Naive thymus-derived CD8-positive, alpha-beta T cell (primary cell): ENCODE measurements around the gene XRCC4. TPM values are rescaled to one million over a fixed set of nuclear protein-coding genes. Genes with fewer than 3 reads are reported as not detected.

ENCODE experiments used
- ATAC-seq, 2 donors: fragments of 150-1000 bp; cut with Tn5 transposase in 1 of 2; sonication (Bioruptor Pico), chemical (Tn5 transposase) in 1 of 2; 1 replicate in 1 of 2; 2 replicates in 1 of 2; pipeline ENCODE4 v1.10.0; 2021; ENCODE audit warnings: mild to moderate bottlenecking in 2 of 2, moderate library complexity in 2 of 2
- POLR2A ChIA-PET: fragments of 350-600 bp; sonication (Branson Sonifier 250); formaldehyde crosslinking; loops from one replicate; lab custom pipeline; 2021; ENCODE audit warnings: antibody characterized with exemption; lab: Charles Lee
- DNase-seq, 10 donors: peaks; one replicate each; pipeline versions ENCODE4 v3.0.0 to v3.0.0-alpha.2; 2020 to 2022
- H3K27ac Mint-ChIP-seq, 10 donors: one replicate each; pipeline ENCODE4 v1.8.0; 2020 to 2022; ENCODE audit warnings: mild to moderate bottlenecking in 10 of 10, mixed read lengths in 10 of 10, moderate library complexity in 4 of 10, inconsistent platforms in 1 of 10
- H3K27me3 Mint-ChIP-seq, 5 donors: one replicate each; pipeline ENCODE4 v1.8.0; 2021 to 2022; ENCODE audit warnings: mixed read lengths in 5 of 5
- H3K36me3 Mint-ChIP-seq, 3 donors: one replicate each; pipeline ENCODE4 v1.8.0; 2020 to 2022; ENCODE audit warnings: mixed read lengths in 3 of 3, mild to moderate bottlenecking in 2 of 3, inconsistent platforms in 1 of 3
- H3K4me1 Mint-ChIP-seq, 4 donors: one replicate each; pipeline ENCODE4 v1.8.0; 2021 to 2022; ENCODE audit warnings: mixed read lengths in 4 of 4
- H3K4me3 Mint-ChIP-seq, 10 donors: one replicate each; pipeline ENCODE4 v1.8.0; 2020 to 2022; ENCODE audit warnings: mild to moderate bottlenecking in 10 of 10, mixed read lengths in 10 of 10, moderate library complexity in 6 of 10, inconsistent platforms in 1 of 10
- H3K9me3 Mint-ChIP-seq, 9 donors: one replicate each; pipeline ENCODE4 v1.8.0; 2020 to 2022; ENCODE audit warnings: mixed read lengths in 9 of 9, mild to moderate bottlenecking in 3 of 9, inconsistent platforms in 1 of 9, moderate library complexity in 1 of 9
- polyA plus RNA-seq, 3 donors: library from polyadenylated mRNA; unstranded; fragments of 300-500 nt; fragmentation: Illumina TruSeq; gene quantifications; one replicate each; pipeline ENCODE4 v1.2.3, GENCODE V29; 2021
- total RNA-seq, 8 experiments: library from RNA in 2 of 8; stranded (reverse) in 2 of 8; gene quantifications; one replicate each; pipeline ENCODE4 v1.2.3 and lab custom pipeline; 2021 to 2026

Gene XRCC4
- 1 to 10 TPM; 4.2 to 4.5 TPM for total RNA-seq
- polyA plus RNA-seq = 1 to 10 TPM; 6.4 to 8.6 (median 7.3) TPM
- total RNA-seq (lab: John Stamatoyannopoulos, UW) = 5.3 to 9.9 (median 5.6) reads per million in 6 experiments

GRCh38 chr5:83076742-83077661 lies at the start of gene XRCC4, which contains the start of gene TMEM167A:
XRCC4 (plus strand) TSS chr5:83077547; CDS start chr5:83104920, 27,373 bp downstream.
TMEM167A (minus strand) TSS chr5:83077394; CDS start chr5:83077323, 71 bp downstream.
- Mint-ChIP-seq H3K9me3 (no peaks in the 10 kb centered on the region), H3K27me3 (no peaks in the 10 kb centered on the region), H3K4me3 (peak within 1 kb of the TSS; percentile 91 to 99 (median 98)), H3K27ac (peak within 1 kb of the TSS; percentile 97 to 100 (median 99)), H3K36me3 (peaks cover 0 to 20% (median 19%) of the 10 kb centered on the region in 3 donors), H3K4me1 (peaks cover 21 to 63% (median 56%) of the 10 kb centered on the region in 4 donors)
- DNase-seq = peak; percentile 73 to 98 (median 94)
- POLR2A ChIA-PET = interaction anchor here (0.5 to 1.5 kb wide), 3 partner anchors 793 to 1775 kb away, joined by 3 to 8 read pairs (median 3); partner anchors contain the start of genes RPS23 and ZCCHC9
- ATAC-seq = peak; percentile 98

DNA sequence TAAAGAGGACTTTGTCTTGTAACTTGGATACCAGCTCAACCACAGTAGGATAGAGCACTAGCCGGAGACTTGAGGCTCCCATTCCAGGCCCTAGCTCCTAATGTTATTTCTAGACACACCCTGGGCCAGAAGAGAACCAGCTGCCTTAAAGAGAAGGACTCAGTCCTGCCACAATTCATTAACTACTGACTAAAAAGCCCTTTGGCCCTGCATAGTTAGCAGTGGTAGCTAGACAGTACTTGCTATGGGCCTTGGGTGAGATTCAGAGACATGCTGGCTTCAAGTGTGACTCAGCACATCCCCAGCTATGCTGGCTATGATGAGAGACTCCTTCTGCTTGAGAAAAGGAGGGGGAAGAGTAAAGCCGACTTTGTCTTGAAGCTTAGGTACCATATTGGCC lies 47.4 kb upstream of the XRCC4 start:
- Mint-ChIP-seq H3K4me3 (no peak overlapping the region), H3K27me3 (peaks cover 0 to 1% (median 0%) of the 10 kb centered on the region in 5 donors), H3K9me3 (no peaks in the 10 kb centered on the region), H3K36me3 (no peaks in the 10 kb centered on the region), H3K4me1 (peaks cover 0 to 9% (median 0%) of the 10 kb centered on the region in 4 donors), H3K27ac (peak overlapping the region in 1 of 10 donors; percentile 24)
- ATAC-seq = no peak
- DNase-seq = no peak
- POLR2A ChIA-PET = no interaction called here

DNA sequence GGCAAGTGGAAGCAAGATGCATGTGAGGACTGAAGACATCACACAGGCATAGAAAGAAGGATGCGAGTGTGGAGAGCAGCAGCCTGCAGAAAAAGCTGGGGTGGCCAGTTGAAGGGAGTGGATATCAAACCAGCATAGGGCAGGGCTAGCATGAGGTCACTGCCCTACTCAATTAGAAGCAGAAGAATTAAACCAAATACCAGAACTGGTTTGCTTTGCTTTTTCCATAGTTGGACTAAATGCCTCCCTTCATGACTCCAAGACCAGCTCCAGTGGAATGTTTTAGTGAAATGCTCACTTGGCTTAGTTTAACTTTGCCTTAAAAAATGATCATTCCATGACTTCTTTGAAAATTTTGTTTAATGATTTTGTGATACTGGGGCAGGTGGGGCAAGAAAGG lies 46.0 kb upstream of the XRCC4 start:
- Mint-ChIP-seq H3K4me1 (peaks cover 0 to 9% (median 0%) of the 10 kb centered on the region in 4 donors), H3K36me3 (no peaks in the 10 kb centered on the region), H3K9me3 (no peaks in the 10 kb centered on the region), H3K27ac (no peak overlapping the region), H3K27me3 (no peaks in the 10 kb centered on the region), H3K4me3 (no peak overlapping the region)
- no peak for DNase-seq
- POLR2A ChIA-PET = no interaction called here
- no peak for ATAC-seq

- H3K9me3 Mint-ChIP-seq = no peaks in the 10 kb centered on the region
- H3K4me1 Mint-ChIP-seq = peaks cover 2 to 8% (median 6%) of the 10 kb centered on the region in 4 donors
- H3K27ac Mint-ChIP-seq = no peak overlapping the region
- POLR2A ChIA-PET = no interaction called here
- H3K27me3 Mint-ChIP-seq = no peaks in the 10 kb centered on the region
- no peak for DNase-seq
- H3K36me3 Mint-ChIP-seq = peaks cover 0 to 2% (median 0%) of the 10 kb centered on the region in 3 donors
- no peak for ATAC-seq
- H3K4me3 Mint-ChIP-seq = no peak overlapping the region
These were observed 43.3 kb upstream of the XRCC4 start for GRCh38 chr5:83034036-83034435.

GRCh38 chr5:83034528-83035207 lies 42.7 kb upstream of the XRCC4 start:
- Mint-ChIP-seq H3K4me3 (no peak overlapping the region), H3K27me3 (no peaks in the 10 kb centered on the region), H3K4me1 (peaks cover 2 to 8% (median 6%) of the 10 kb centered on the region in 4 donors), H3K36me3 (peaks cover 0 to 2% (median 0%) of the 10 kb centered on the region in 3 donors), H3K27ac (no peak overlapping the region), H3K9me3 (no peaks in the 10 kb centered on the region)
- DNase-seq (no peak), ATAC-seq (no peak)
- POLR2A ChIA-PET = no interaction called here

- Mint-ChIP-seq H3K36me3 (peaks cover 0 to 2% (median 0%) of the 10 kb centered on the region in 3 donors), H3K27ac (no peak overlapping the region), H3K4me1 (peaks cover 2 to 8% (median 6%) of the 10 kb centered on the region in 4 donors), H3K4me3 (no peak overlapping the region), H3K9me3 (no peaks in the 10 kb centered on the region), H3K27me3 (no peaks in the 10 kb centered on the region)
- POLR2A ChIA-PET = no interaction called here
- no peak for ATAC-seq
- DNase-seq = peak in 1 of 10 donors; percentile 62
These were observed 41.8 kb upstream of the XRCC4 start for GRCh38 chr5:83035373-83036100.

DNA sequence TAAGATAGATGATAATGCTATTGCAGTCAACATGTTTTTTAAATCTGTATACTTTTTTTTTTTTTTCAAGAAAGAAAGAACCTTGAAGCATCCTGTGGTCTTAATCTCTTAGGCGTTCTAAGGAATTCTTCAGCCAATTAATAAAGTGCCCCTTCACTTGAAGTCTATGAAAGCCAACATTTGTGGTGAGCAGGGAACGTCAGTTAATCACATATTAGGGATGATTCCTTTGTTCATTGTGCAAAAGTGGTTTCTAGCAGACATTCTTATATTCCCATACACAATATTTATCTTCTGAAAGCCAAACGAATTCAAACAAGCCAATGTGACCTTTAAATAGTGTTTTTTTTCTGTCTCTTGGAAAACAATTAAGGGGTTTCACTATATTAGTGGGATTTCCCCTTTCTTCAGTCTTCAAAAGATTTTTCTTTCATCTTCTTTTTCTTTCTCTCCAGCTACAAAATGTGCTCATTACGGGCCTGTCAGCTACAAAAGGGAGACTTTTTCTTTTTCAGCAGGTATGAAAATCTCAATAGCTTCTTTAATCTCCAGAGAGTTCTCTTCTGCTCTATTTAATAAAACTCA lies 40.3 kb upstream of the XRCC4 start:
- H3K4me1 Mint-ChIP-seq = peaks cover 2 to 8% (median 6%) of the 10 kb centered on the region in 4 donors
- H3K36me3 Mint-ChIP-seq = peaks cover 0 to 2% (median 0%) of the 10 kb centered on the region in 3 donors
- H3K4me3 Mint-ChIP-seq = no peak overlapping the region
- ATAC-seq (no peak), DNase-seq (no peak)
- no peaks in the 10 kb centered on the region for H3K9me3 Mint-ChIP-seq
- POLR2A ChIA-PET = no interaction called here
- H3K27me3 Mint-ChIP-seq = no peaks in the 10 kb centered on the region
- peak overlapping the region in 2 of 10 donors; percentile 6 to 27 for H3K27ac Mint-ChIP-seq

- Mint-ChIP-seq H3K36me3 (peaks cover 0 to 2% (median 0%) of the 10 kb centered on the region in 3 donors), H3K4me1 (peaks cover 2 to 8% (median 6%) of the 10 kb centered on the region in 4 donors), H3K27ac (no peak overlapping the region), H3K27me3 (no peaks in the 10 kb centered on the region), H3K9me3 (no peaks in the 10 kb centered on the region), H3K4me3 (no peak overlapping the region)
- DNase-seq = no peak
- no peak for ATAC-seq
- POLR2A ChIA-PET = no interaction called here
These were observed 38.4 kb upstream of the XRCC4 start for GRCh38 chr5:83038924-83039323.

GRCh38 chr5:83042507-83042906 lies 34.8 kb upstream of the XRCC4 start:
- Mint-ChIP-seq H3K4me1 (peaks cover under 1 to 3% (median 2%) of the 10 kb centered on the region in 4 donors), H3K4me3 (no peak overlapping the region), H3K36me3 (peaks cover 0 to 5% (median 3%) of the 10 kb centered on the region in 3 donors), H3K9me3 (no peaks in the 10 kb centered on the region), H3K27me3 (no peaks in the 10 kb centered on the region), H3K27ac (no peak overlapping the region)
- ATAC-seq (no peak), DNase-seq (no peak)
- POLR2A ChIA-PET = no interaction called here

- POLR2A ChIA-PET = no interaction called here
- no peak for ATAC-seq
- no peak overlapping the region for H3K27ac Mint-ChIP-seq
These were observed 32.4 kb upstream of the XRCC4 start for GRCh38 chr5:83044926-83045325.

DNA sequence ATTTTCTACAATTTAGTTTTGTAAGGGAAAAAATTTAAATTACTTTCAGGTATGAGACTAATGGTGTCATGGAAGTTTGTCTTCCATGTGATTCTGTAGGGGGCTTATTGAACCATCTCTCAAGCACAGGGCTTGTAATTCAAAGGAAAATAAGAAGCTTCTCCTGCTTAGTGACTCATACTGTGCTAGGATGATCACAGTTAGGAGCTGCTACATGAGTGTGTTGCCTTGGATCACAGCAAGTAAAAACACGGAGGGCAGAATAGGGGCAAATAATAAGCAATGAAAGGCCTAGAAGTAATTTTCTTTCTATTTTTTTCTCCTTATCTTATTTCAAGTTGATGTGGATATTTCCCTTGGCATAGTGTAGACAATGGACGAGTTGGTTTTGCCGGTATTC lies 29.1 kb upstream of the XRCC4 start:
- H3K4me3 Mint-ChIP-seq = no peak overlapping the region
- no peaks in the 10 kb centered on the region for H3K27me3 Mint-ChIP-seq
- peaks cover 3 to 15% (median 14%) of the 10 kb centered on the region in 3 donors for H3K36me3 Mint-ChIP-seq
- no peaks in the 10 kb centered on the region for H3K4me1 Mint-ChIP-seq
- no peaks in the 10 kb centered on the region for H3K9me3 Mint-ChIP-seq
- DNase-seq (no peak), ATAC-seq (no peak)
- POLR2A ChIA-PET = no interaction called here
- H3K27ac Mint-ChIP-seq = no peak overlapping the region

More at GRCh38 chr5:83044926-83045325, 32.4 kb upstream of the XRCC4 start:
- no peak for DNase-seq
- no peaks in the 10 kb centered on the region for H3K9me3 Mint-ChIP-seq
- no peaks in the 10 kb centered on the region for H3K4me1 Mint-ChIP-seq
- H3K36me3 Mint-ChIP-seq = peaks cover 3 to 6% (median 3%) of the 10 kb centered on the region in 3 donors
- no peaks in the 10 kb centered on the region for H3K27me3 Mint-ChIP-seq
- no peak overlapping the region for H3K4me3 Mint-ChIP-seq

GRCh38 chr5:83048811-83049210 lies 28.5 kb upstream of the XRCC4 start:
- Mint-ChIP-seq H3K36me3 (peaks cover 6 to 19% (median 15%) of the 10 kb centered on the region in 3 donors), H3K27ac (no peak overlapping the region), H3K9me3 (no peaks in the 10 kb centered on the region), H3K4me3 (no peak overlapping the region), H3K27me3 (no peaks in the 10 kb centered on the region), H3K4me1 (no peaks in the 10 kb centered on the region)
- POLR2A ChIA-PET = no interaction called here
- ATAC-seq (no peak), DNase-seq (no peak)
